Measurements from ENCODE around the gene WHAMM. TPM values are rescaled to one million over a fixed set of nuclear protein-coding genes. Genes with fewer than 3 reads are reported as not detected.

Gene WHAMM
- total RNA-seq, 1 donor from 2014 or later: 18.8 TPM

DNA sequence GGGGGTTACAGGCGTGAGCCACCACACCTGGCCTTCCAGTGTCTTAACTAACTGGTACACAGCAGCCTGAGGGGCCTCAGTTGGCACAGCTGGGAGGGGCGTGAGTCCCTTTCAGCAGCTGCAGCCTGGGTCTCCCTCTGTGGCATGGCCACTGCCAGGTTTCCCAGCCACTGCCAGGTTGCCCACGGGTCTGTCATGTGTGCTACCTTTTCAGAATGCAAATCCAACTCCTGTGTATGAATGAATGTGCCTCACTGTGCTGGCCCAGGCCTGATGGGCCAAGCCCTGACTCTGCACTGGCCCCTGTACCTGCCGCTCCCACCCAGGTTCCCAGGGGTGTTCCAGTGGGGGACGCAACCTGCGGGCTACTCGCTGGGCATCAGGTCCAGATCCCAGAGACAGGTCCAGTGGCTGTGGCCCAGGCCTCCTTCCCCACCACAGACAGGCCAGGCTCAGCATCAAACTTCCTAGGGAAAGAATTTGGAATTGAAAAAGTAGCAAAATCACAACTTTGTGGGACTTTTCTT, 26.0 kb downstream of the WHAMM start:
- no peak for TF ChIP-seq CTCF (IDR thresholded peaks at IDR 0.05)
- H3K36me3 ChIP-seq: peaks cover 59 to 77% of the 10 kb centered on the region in 2 donors
- H3K27ac ChIP-seq: no peak overlapping the region
- intact Hi-C loops (cut with DNase I): no loop called here
- peaks cover 0 to 11% of the 10 kb centered on the region in 2 donors for H3K4me1 ChIP-seq
- H3K27me3 ChIP-seq: no peaks in the 10 kb centered on the region
- no peak for DNase-seq (ENCODE audit: low spot score in 2 of 2)
- no peaks in the 10 kb centered on the region for H3K9me3 ChIP-seq
- no peak overlapping the region for H3K4me3 ChIP-seq

DNA sequence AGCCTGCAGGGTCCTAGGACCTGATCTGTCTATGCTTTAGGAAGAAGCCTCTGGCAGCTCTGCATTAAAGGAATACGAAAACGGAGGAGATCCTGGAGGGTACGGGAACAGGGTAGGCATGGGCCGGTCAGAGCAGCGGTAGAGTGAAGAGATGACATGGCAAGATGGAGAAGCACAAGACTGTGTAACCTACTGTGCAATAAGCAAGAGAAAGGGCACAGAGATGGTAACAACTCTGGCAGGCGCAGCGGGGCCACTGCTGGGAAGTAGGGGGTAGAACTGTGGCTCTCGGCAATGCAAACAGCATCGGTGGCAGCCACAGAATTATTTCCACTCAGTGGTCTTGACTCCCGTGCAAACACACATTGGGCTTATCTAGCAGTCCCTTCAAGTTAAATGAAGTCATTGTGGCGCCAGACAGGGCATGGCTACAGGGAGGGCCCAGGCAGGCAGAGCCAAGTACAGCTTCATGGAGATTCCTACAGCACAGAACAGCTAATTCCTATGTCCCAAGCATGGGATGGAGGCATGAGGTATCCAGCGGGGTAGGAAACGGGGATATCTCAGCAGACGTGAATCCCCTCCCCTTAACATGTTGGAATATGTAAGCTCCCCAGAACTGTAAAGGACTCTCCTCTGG, 28.8 kb downstream of the WHAMM start:
- no peak for TF ChIP-seq CTCF (IDR thresholded peaks at IDR 0.05)
- peaks cover 45 to 50% of the 10 kb centered on the region in 2 donors for H3K36me3 ChIP-seq
- no peak for DNase-seq (ENCODE audit: low spot score in 2 of 2)
- no peaks in the 10 kb centered on the region for H3K4me1 ChIP-seq
- intact Hi-C loops (cut with DNase I): no loop called here
- H3K9me3 ChIP-seq: no peaks in the 10 kb centered on the region
- no peak overlapping the region for H3K27ac ChIP-seq
- H3K4me3 ChIP-seq: no peak overlapping the region
- H3K27me3 ChIP-seq: no peaks in the 10 kb centered on the region

GRCh38 chr15:82839136-82839535, 29.7 kb downstream of the WHAMM start:
- DNase-seq (ENCODE audit: low spot score in 2 of 2): no peak
- no peak overlapping the region for H3K4me3 ChIP-seq
- no peak for TF ChIP-seq CTCF (IDR thresholded peaks at IDR 0.05)
- H3K4me1 ChIP-seq: no peaks in the 10 kb centered on the region
- peaks cover 36 to 41% of the 10 kb centered on the region in 2 donors for H3K36me3 ChIP-seq
- no peaks in the 10 kb centered on the region for H3K9me3 ChIP-seq
- intact Hi-C loops (cut with DNase I): no loop called here
- H3K27ac ChIP-seq: no peak overlapping the region
- H3K27me3 ChIP-seq: no peaks in the 10 kb centered on the region

DNA sequence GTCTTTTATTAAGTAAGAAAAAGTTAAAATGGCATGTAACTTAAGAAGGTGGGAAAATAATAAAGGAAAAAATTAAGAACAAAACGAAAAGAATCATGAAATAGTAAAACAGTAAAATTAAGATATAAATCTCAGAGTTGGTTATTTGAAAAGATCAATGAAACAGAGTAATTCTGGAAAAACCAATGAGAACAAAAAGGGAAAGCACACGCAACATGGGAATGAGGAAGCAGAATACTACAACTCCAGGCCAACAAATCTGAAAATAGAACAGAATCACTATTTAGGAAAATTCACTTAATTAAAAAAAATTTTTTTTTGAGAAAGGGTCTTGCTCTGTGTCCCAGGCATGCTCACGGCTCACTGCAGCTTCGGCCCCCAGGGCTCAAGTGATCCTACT, 30.7 kb downstream of the WHAMM start:
- no peak overlapping the region for H3K4me3 ChIP-seq
- H3K27ac ChIP-seq: no peak overlapping the region
- no peaks in the 10 kb centered on the region for H3K9me3 ChIP-seq
- no peak for DNase-seq (ENCODE audit: low spot score in 2 of 2)
- TF ChIP-seq CTCF (IDR thresholded peaks at IDR 0.05): no peak
- H3K4me1 ChIP-seq: no peaks in the 10 kb centered on the region
- intact Hi-C loops (cut with DNase I): no loop called here
- H3K36me3 ChIP-seq: peaks cover 25 to 31% of the 10 kb centered on the region in 2 donors
- H3K27me3 ChIP-seq: no peaks in the 10 kb centered on the region

DNA sequence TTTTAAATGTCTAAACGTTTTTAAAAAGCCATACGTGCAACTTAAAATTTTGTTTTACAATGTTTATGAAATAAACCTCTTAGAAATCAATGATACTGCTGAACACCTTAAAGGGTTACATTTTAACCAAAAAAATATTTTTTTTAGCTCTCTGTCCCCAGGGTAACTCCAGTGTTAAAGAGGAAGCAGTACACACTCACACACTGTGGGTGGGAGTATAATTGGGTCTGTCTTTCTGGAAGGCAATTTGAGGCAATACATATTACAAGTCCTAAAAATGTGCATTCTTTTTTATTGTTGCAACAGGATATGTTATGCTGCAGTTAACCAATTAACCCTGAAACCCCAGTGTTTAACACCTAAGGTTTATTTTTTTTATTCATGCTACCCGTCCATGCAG, 34.1 kb downstream of the WHAMM start:
- intact Hi-C loops (cut with DNase I): no loop called here

More for the DNA sequence above, 34.1 kb downstream of the WHAMM start:
- no peaks in the 10 kb centered on the region for H3K36me3 ChIP-seq
- DNase-seq (ENCODE audit: low spot score in 2 of 2): no peak
- H3K4me1 ChIP-seq: no peaks in the 10 kb centered on the region
- no peak for TF ChIP-seq CTCF (IDR thresholded peaks at IDR 0.05)
- H3K4me3 ChIP-seq: no peak overlapping the region
- no peaks in the 10 kb centered on the region for H3K9me3 ChIP-seq
- H3K27me3 ChIP-seq: no peaks in the 10 kb centered on the region
- no peak overlapping the region for H3K27ac ChIP-seq
